DMS53 treated with DMSO at 0.1 percent for 48 hours (cell line): Measurements from ENCODE around the gene CIITA.

Experiments
- DNase-seq: peaks from one replicate; lab custom pipeline; 2025; ENCODE audit not compliant: unreplicated experiment; lab: John Stamatoyannopoulos, UW

CIITA gene

DNA sequence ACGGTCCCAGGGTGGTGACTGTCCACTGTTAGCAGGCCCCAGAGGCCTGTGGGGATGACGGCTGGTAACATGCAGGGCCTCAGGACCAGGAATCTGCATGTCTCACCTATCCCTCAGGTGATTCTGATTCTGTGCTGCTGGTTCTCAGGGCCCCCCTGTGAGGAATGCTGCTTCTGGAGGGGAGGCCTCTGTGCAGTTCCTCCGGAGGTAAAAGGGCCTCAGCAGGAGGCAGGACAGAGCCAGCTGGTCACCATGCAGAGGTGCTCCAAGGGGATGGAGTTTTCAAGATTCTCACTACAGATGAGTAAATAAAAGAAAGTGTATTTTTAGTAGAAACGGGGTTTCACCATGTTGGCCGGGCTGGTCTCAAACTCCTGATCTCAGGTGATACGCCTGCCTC lies 101.1 kb downstream of the CIITA start:
- no peak for DNase-seq

DNA sequence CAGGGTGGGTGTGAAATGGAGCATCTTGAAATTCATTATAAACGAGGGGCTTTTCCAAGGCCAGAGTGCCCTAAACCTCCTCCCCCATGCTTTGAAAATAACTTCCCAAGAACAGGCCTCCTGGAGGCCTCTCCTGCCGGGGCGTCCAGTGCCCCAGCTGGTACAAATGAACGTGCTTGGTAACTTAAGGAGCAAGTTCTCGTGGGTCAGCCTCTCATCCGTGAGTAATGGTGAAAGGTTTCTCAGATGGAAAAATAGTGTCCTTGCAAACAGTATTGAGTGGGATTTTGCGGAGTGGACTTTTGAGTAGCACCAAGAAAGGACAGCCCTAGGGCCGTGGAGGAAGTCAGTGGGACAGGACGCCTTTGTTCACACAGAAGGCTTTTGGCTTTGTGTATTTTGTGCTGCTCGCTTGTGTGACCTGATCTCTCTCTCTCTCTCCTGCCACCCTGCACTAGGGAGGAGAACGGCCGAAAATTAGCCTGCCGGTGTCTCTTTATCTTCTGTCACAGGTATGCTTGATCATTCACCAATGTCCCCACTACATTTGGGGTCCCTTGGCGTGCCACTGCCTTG lies 102.0 kb downstream of the CIITA start:
- DNase-seq, result no peak

DNA sequence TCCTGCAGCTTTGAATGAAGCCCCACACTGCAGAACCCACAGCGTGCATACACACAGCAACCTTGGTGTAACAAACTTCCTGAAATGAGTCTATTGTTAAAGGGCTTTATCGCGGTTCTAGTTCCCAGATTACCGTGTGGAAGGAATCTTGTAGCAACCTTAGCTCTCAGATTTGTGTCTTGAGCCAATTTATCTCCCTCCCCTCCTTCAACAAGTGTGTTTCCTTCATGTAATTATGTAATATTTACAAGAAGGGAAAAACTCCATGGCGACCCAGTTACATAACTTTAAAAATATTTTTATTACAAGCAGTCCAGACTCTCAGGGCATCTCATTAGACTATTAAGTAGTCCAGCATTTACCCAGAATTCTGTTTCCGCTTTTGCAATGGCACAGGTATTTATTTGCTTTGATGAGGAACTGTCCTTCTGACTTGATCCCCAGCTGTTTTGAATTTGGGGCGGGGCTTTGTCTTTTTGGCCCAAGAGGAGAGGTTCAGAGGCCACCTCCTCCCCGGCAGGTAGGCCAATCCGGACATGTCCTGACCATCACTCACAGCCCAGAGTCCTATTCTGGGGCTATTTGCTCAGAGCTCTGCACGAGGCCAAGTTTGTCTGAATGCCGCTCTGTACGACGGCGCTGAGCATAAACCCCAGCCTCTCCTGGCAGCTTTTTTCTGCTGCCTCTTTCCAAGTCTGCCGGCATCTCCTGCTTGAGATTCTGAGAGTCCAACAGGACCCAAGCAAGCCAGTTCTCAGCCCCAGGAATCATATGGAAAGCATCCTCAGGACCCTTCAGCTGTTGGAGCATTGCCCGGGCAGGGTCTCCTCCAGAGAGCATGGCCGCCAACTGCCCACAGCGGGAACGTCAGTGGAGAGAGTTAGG lies 103.0 kb downstream of the CIITA start:
- no peak for DNase-seq

DNA sequence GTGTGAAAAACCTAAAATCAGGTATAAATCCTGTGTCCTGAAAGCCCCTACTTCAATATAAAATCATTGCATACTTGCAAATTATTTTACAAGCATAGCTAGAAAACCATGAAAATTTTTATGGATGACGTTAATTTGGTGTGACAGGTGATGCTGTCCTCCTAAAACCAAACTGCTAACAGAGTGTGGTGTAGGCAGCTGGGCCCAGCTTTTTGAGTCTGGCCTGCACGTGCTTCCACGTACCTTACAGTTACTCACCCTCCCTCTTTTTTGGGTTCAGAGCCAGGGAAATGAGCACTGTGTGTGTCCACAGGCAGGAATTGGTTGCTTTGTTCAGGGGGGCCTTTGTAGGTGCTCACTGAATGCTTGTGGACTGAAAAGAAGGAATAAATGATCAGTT lies 103.8 kb downstream of the CIITA start:
- no peak for DNase-seq

DNA sequence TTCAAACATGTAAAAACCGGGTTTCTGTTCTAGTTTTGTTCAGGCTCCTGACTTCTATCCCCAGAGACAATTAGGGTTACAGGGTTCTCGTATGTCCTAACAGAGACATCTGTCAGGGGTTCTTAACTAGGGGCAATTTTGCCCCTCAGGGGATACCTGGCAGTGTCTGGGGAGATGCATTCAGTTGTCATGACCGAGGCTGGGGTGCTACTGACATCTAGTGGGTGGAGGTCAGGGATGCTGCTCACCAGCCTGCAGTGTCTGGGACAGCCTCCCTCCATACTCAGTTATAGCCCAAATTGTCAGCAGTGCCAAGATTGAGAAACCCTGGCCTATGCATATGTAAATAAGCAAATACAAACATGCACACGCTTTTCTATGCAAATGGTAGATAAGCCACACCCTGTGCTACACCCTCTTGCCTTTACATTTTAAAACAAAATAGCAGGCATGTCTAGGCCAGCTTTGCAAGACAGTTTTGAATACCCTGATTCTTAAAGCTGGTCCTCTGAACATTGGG lies 104.8 kb downstream of the CIITA start:
- DNase-seq, result peak; percentile 0

DNA sequence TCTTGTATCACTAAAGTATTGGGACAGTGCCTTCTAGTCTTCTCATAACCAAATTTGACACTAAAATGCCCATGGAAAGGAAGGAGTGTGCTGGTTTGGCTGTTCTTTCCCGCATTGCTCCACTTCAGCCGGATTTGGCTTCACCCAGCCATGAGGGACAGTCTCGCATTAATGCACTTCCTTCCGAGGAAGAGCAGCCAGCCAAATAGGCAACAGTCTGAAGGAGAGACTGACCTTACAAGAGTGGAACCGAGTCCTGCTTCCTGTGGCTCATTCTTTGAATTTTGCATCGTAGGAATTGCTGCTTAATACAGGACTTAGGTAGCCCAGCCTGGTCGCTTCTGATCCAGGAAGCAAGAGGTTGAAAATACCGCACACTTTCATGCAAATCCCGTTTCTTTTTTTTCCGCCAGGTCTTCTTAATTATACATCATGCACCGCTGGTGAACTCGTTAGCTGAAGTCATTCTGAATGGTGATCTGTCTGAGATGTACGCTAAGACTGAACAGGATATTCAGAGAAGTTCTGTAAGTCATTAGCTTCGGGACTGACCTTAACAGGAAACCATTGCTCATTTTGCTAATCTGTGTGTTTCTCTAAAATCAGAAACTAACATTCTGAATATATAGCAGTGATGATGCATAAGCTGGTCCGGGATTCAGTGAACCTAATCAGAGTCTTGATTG lies 105.6 kb downstream of the CIITA start:
- DNase-seq, result no peak

DNA sequence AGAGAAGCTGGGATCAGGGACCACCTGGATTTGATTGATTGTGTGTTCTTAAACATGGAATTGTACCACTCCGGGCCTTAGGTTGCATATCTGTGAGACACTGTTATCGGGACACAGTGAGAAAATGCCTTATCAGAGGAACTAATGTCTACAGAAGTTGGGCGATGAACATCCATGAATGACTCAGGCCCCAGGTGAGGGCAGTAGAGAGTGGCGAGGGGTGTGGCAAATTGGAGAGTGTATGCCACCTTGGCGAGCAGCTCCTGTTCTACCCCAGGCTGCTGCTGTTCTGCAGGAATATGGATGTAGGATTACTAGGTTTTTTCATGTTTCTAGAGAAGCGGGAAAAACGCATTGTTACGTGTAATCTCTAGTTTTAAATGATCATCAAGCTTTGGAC lies 106.2 kb downstream of the CIITA start:
- DNase-seq, result no peak

DNA sequence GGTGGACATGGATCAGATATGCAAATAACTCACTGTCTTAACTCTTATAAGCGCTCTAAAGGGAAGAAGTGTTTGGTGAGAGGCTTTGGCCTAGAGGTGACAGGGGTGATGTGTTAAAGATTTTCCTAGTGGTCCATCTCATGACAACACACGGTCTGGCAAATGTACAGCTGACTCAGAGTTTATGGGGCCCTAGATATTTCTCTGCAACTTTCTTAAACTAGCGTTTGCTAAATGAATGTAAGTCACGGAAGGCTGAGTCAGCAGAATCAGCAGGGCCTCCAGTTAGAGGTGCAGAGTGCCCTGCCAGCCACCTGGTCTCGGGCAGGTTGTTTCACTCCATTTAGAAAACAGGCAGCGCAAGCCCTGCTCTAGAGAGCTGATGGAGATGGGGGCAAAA lies 107.5 kb downstream of the CIITA start:
- DNase-seq, result no peak
